ENCODE results near the gene CREB3L2.

CREB3L2 gene

DNA sequence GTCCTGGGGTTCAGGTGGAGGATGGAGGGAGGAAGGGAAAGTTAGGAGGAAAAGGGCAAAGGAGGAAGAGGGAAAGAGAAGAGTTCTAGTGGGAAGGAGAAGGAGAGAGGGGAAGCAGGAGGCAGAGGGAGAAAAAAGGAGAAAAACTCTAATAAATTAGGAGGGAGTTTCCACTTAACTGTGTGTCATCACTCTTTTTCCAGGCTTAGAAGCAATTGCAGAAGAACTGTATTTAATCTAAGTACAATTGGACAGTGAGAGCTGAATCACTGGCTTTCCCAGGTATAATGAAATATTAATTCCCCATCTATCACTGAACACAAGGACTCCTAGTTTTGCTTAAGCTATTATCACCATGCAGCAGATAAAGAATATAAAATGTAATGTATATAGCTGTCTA lies 76.8 kb downstream of the CREB3L2 start:
- H3K9me3 ChIP-seq (ENCODE audit: severe bottlenecking), result no peaks in the 10 kb centered on the region
- DNase-seq, result no peak
- TF ChIP-seq, protein P1, sequence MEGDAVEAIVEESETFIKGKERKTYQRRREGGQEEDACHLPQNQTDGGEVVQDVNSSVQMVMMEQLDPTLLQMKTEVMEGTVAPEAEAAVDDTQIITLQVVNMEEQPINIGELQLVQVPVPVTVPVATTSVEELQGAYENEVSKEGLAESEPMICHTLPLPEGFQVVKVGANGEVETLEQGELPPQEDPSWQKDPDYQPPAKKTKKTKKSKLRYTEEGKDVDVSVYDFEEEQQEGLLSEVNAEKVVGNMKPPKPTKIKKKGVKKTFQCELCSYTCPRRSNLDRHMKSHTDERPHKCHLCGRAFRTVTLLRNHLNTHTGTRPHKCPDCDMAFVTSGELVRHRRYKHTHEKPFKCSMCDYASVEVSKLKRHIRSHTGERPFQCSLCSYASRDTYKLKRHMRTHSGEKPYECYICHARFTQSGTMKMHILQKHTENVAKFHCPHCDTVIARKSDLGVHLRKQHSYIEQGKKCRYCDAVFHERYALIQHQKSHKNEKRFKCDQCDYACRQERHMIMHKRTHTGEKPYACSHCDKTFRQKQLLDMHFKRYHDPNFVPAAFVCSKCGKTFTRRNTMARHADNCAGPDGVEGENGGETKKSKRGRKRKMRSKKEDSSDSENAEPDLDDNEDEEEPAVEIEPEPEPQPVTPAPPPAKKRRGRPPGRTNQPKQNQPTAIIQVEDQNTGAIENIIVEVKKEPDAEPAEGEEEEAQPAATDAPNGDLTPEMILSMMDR (IDR thresholded peaks at IDR 0.05; ENCODE audit: low read depth, low read length), result no peak
- no peaks in the 10 kb centered on the region for H3K27me3 ChIP-seq (ENCODE audit: insufficient read depth, low read depth, severe bottlenecking)
- no peaks in the 10 kb centered on the region for H3K36me3 ChIP-seq
- no peak overlapping the region for H3K4me3 ChIP-seq (ENCODE audit: low read depth, low read length)
- no peak overlapping the region for H3K27ac ChIP-seq

DNA sequence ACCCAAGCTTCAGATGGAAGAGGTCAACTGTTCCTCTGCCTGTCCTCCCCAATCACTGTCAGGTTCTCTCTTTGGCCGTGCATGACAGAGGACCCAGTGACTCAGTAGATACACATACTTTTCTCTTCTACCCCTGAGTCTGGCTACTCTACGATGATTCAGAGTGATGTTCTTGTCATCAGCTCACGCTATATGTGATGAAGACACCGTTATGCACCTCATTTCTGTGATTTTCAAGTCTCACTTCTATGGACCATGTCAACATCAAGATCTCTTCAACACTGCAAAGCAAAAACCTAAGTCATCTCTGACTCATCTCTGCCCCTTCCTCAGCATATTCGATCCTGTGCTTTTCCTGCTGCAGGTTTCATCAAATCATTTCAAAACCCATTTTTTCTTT lies 78.5 kb downstream of the CREB3L2 start:
- Histone ChIP-seq H3K4me3 (ENCODE audit: low read depth, low read length) (no peak overlapping the region), H3K36me3 (no peaks in the 10 kb centered on the region), H3K27me3 (ENCODE audit: insufficient read depth, low read depth, severe bottlenecking) (no peaks in the 10 kb centered on the region), H3K27ac (no peak overlapping the region), H3K9me3 (ENCODE audit: severe bottlenecking) (no peaks in the 10 kb centered on the region)
- TF ChIP-seq, protein P1 (IDR thresholded peaks at IDR 0.05; ENCODE audit: low read depth, low read length), result no peak
- DNase-seq, result no peak

DNA sequence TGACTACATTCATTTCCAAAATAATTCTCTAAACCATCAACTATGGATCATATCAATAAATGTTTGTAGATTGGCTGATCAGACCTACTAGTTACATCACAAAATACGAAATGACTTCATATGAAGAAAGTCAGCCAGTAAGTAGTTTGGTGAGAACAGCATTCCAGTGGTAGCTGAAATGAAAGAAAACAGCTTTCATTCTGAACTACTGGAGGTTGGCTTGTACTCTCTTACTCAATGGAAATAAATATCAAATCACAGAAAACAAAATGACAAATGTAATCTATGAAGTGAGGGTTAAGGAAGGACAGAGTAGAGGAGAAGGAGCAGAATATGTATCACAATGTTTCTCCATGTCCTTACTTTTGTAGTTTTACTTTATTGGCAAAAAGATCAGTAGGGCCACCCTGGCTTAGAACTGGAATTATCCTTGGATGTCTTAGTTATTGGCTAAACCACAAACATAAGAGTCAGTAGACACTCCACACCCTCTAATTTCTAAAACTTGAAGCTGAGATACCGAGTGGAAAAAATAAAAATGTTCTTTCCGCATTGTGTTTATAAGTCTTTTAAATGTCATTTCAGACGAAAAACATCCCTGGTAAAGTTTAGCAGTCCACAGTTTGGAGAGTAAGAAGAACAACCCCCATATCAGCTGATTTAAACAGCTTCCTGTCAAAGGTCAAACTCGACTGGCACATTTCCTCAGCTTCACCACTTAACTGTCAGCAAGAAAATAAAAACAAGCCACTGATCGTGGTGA lies 81.1 kb downstream of the CREB3L2 start:
- Histone ChIP-seq H3K36me3 (no peaks in the 10 kb centered on the region), H3K27ac (no peak overlapping the region), H3K4me3 (ENCODE audit: low read depth, low read length) (no peak overlapping the region), H3K9me3 (ENCODE audit: severe bottlenecking) (no peaks in the 10 kb centered on the region), H3K27me3 (ENCODE audit: insufficient read depth, low read depth, severe bottlenecking) (no peaks in the 10 kb centered on the region)
- TF ChIP-seq, protein P1 (IDR thresholded peaks at IDR 0.05; ENCODE audit: low read depth, low read length), result no peak
- DNase-seq, result no peak

DNA sequence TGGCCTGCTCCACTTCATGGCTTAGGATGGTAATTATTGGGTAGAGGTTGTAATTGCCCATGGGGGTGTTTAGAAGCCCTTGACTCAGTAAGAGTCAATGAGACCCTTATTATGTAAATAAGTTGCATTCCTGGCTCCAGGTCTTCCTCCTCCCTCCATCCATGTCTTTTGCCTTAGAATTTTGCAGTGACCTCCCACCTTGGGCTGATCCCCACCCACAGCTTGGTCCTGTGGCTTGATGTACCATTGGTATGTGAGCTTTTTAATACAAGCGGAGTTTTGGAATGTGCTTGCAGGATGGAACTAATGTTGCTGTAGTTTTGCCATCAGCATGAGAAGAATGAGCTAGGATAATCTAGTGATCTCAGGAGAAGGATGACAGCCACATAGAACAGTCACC lies 81.9 kb downstream of the CREB3L2 start:
- TF ChIP-seq, protein P1 (IDR thresholded peaks at IDR 0.05; ENCODE audit: low read depth, low read length), result no peak
- Histone ChIP-seq H3K36me3 (no peaks in the 10 kb centered on the region), H3K9me3 (ENCODE audit: severe bottlenecking) (no peaks in the 10 kb centered on the region), H3K4me3 (ENCODE audit: low read depth, low read length) (no peak overlapping the region), H3K27ac (no peak overlapping the region), H3K27me3 (ENCODE audit: insufficient read depth, low read depth, severe bottlenecking) (no peaks in the 10 kb centered on the region)
- no peak for DNase-seq

DNA sequence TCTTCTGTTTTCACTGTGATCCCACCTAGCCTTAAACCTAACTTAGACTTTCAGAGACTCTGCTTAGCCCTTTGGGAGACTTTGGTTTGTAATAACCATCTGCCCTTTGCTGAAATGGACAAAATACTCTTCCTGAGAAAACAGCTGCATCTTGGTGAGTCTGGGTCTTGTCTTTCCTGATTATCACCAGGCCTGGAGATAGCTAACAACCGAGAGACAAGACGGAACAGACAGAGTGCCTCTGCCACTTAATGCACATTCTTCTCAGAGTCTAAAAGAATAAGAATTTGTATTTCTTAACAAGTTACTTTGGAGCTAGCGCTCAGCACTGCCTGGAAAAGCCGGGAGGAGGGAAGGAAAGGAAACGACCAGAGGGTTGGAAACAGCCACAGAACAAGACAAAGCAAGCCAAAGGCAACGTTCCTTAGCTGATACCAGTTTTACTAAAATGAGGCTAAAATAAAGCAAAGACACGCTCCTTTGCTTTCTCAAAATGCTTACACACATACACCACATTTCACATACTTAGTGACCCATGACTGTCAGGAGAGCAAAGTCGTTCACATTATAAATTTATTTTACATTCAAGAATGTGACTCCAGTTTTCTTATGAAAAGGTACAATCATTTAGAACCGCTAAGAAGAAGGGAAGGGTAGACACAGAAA lies 84.8 kb downstream of the CREB3L2 start:
- H3K4me3 ChIP-seq (ENCODE audit: low read depth, low read length), result no peak overlapping the region

More for the DNA sequence above, 84.8 kb downstream of the CREB3L2 start:
- H3K9me3 ChIP-seq (ENCODE audit: severe bottlenecking), result no peaks in the 10 kb centered on the region
- no peak overlapping the region for H3K27ac ChIP-seq
- H3K36me3 ChIP-seq, result no peaks in the 10 kb centered on the region
- DNase-seq, result no peak
- no peaks in the 10 kb centered on the region for H3K27me3 ChIP-seq (ENCODE audit: insufficient read depth, low read depth, severe bottlenecking)
- TF ChIP-seq, protein P1 (IDR thresholded peaks at IDR 0.05; ENCODE audit: low read depth, low read length), result no peak
